Measurements from ENCODE around the gene CPHXL. TPM values are rescaled to one million over a fixed set of nuclear protein-coding genes. Genes with fewer than 3 reads are reported as not detected.

The CPHXL gene
- not detected for polyA plus RNA-seq (2013, experiment 1 of 2)
- not detected for polyA plus RNA-seq (2013, experiment 2 of 2)

- no peaks in the 10 kb centered on the region for H3K4me1 ChIP-seq (ENCODE audit: control insufficient read depth, low read depth, low read length)
- H3K27me3 ChIP-seq (ENCODE audit: insufficient read depth, low read length, poor library complexity): no peaks in the 10 kb centered on the region
- H3K4me3 ChIP-seq (ENCODE audit: low read length): no peak within 1 kb of the TSS
- H3K4ac ChIP-seq (ENCODE audit: low read depth, low read length): no peak within 1 kb of the TSS
- no peak within 1 kb of the TSS for H2BK15ac ChIP-seq (replicated peaks; ENCODE audit: low read depth)
- DNase-seq: no peak
- no peak within 1 kb of the TSS for H2BK120ac ChIP-seq (ENCODE audit: low read depth, low read length)
- no peak within 1 kb of the TSS for H3K56ac ChIP-seq (ENCODE audit: low read length)
- H3K36me3 ChIP-seq (ENCODE audit: control insufficient read depth, insufficient read depth, low read length): no peaks in the 10 kb centered on the region
- H2BK5ac ChIP-seq (ENCODE audit: low read length): no peak within 1 kb of the TSS
- no peaks in the 10 kb centered on the region for H3K79me1 ChIP-seq (ENCODE audit: low read length)
- H4K8ac ChIP-seq (ENCODE audit: low read depth, low read length): no peak within 1 kb of the TSS
- H3K79me2 ChIP-seq (ENCODE audit: control insufficient read depth, insufficient read depth, low read length): no peaks in the 10 kb centered on the region
- H3K4me2 ChIP-seq (ENCODE audit: low read length): no peak within 1 kb of the TSS
- no peak within 1 kb of the TSS for H3K9ac ChIP-seq (ENCODE audit: low read length)
- no peak within 1 kb of the TSS for H3K23ac ChIP-seq (ENCODE audit: low read length)
- no peak within 1 kb of the TSS for H3K27ac ChIP-seq (ENCODE audit: low read depth, low read length)
- WGBS (ENCODE audit: extremely low coverage, insufficient coverage, low lambda C conversion rate): no CpG with 5 or more reads among the region's 5 CpGs
- H2AK5ac ChIP-seq (ENCODE audit: low read length): no peak within 1 kb of the TSS
- no peak within 1 kb of the TSS for H4K5ac ChIP-seq (ENCODE audit: low read length)
- H3K18ac ChIP-seq (ENCODE audit: low read length): no peak within 1 kb of the TSS
These were observed at the start of gene CPHXL for GRCh38 chr16:75726390-75726789. Gene CPHXL, minus strand, starts transcription at chr16:75726490. Its CDS starts 48 bp downstream, at chr16:75726442.

- no peak overlapping the region for H3K4ac ChIP-seq (ENCODE audit: low read depth, low read length)
- no peak overlapping the region for H3K9ac ChIP-seq (ENCODE audit: low read length)
- no peaks in the 10 kb centered on the region for H3K36me3 ChIP-seq (ENCODE audit: control insufficient read depth, insufficient read depth, low read length)
- no peak overlapping the region for H2AK5ac ChIP-seq (ENCODE audit: low read length)
- no peak overlapping the region for H4K8ac ChIP-seq (ENCODE audit: low read depth, low read length)
- no peak overlapping the region for H3K56ac ChIP-seq (ENCODE audit: low read length)
- no CpG with 5 or more reads among the region's 1 CpG for WGBS (ENCODE audit: extremely low coverage, insufficient coverage, low lambda C conversion rate)
- H3K18ac ChIP-seq (ENCODE audit: low read length): no peak overlapping the region
- H3K4me2 ChIP-seq (ENCODE audit: low read length): no peak overlapping the region
- no peaks in the 10 kb centered on the region for H3K79me1 ChIP-seq (ENCODE audit: low read length)
- no peaks in the 10 kb centered on the region for H3K27me3 ChIP-seq (ENCODE audit: insufficient read depth, low read length, poor library complexity)
- no peak overlapping the region for H3K27ac ChIP-seq (ENCODE audit: low read depth, low read length)
- H2BK120ac ChIP-seq (ENCODE audit: low read depth, low read length): no peak overlapping the region
- H3K79me2 ChIP-seq (ENCODE audit: control insufficient read depth, insufficient read depth, low read length): no peaks in the 10 kb centered on the region
- H3K23ac ChIP-seq (ENCODE audit: low read length): no peak overlapping the region
- no peaks in the 10 kb centered on the region for H3K4me1 ChIP-seq (ENCODE audit: control insufficient read depth, low read depth, low read length)
- H2BK15ac ChIP-seq (replicated peaks; ENCODE audit: low read depth): no peak overlapping the region
- DNase-seq: no peak
- no peak overlapping the region for H4K5ac ChIP-seq (ENCODE audit: low read length)
- no peak overlapping the region for H3K4me3 ChIP-seq (ENCODE audit: low read length)
- H2BK5ac ChIP-seq (ENCODE audit: low read length): no peak overlapping the region
These were observed 47.9 kb upstream of the CPHXL start for GRCh38 chr16:75774197-75774596.

- Histone ChIP-seq H3K27me3 (ENCODE audit: insufficient read depth, low read length, poor library complexity) (no peaks in the 10 kb centered on the region), H2AK5ac (ENCODE audit: low read length) (no peak overlapping the region), H3K23ac (ENCODE audit: low read length) (no peak overlapping the region), H3K4me3 (ENCODE audit: low read length) (no peak overlapping the region), H2BK15ac (replicated peaks; ENCODE audit: low read depth) (no peak overlapping the region), H3K4ac (ENCODE audit: low read depth, low read length) (no peak overlapping the region), H3K27ac (ENCODE audit: low read depth, low read length) (no peak overlapping the region), H2BK120ac (ENCODE audit: low read depth, low read length) (no peak overlapping the region), H3K79me1 (ENCODE audit: low read length) (no peaks in the 10 kb centered on the region), H2BK5ac (ENCODE audit: low read length) (no peak overlapping the region), H3K4me1 (ENCODE audit: control insufficient read depth, low read depth, low read length) (no peaks in the 10 kb centered on the region), H4K8ac (ENCODE audit: low read depth, low read length) (no peak overlapping the region), H3K36me3 (ENCODE audit: control insufficient read depth, insufficient read depth, low read length) (no peaks in the 10 kb centered on the region), H3K18ac (ENCODE audit: low read length) (no peak overlapping the region), H3K79me2 (ENCODE audit: control insufficient read depth, insufficient read depth, low read length) (no peaks in the 10 kb centered on the region), H3K9ac (ENCODE audit: low read length) (no peak overlapping the region), H3K56ac (ENCODE audit: low read length) (no peak overlapping the region), H3K4me2 (ENCODE audit: low read length) (no peak overlapping the region), H4K5ac (ENCODE audit: low read length) (no peak overlapping the region)
- DNase-seq: no peak
These were observed 43.8 kb upstream of the CPHXL start for GRCh38 chr16:75770051-75770450.

- no peak overlapping the region for H3K4me3 ChIP-seq (ENCODE audit: low read length)
- no peak overlapping the region for H2BK120ac ChIP-seq (ENCODE audit: low read depth, low read length)
- no peak overlapping the region for H3K23ac ChIP-seq (ENCODE audit: low read length)
- H3K36me3 ChIP-seq (ENCODE audit: control insufficient read depth, insufficient read depth, low read length): no peaks in the 10 kb centered on the region
- H4K5ac ChIP-seq (ENCODE audit: low read length): no peak overlapping the region
- no peak overlapping the region for H2BK15ac ChIP-seq (replicated peaks; ENCODE audit: low read depth)
- H3K4me1 ChIP-seq (ENCODE audit: control insufficient read depth, low read depth, low read length): no peaks in the 10 kb centered on the region
- no peak overlapping the region for H3K18ac ChIP-seq (ENCODE audit: low read length)
- H3K79me1 ChIP-seq (ENCODE audit: low read length): no peaks in the 10 kb centered on the region
- WGBS (ENCODE audit: extremely low coverage, insufficient coverage, low lambda C conversion rate): no CpG with 5 or more reads among the region's 7 CpGs
- no peak overlapping the region for H3K56ac ChIP-seq (ENCODE audit: low read length)
- H3K4me2 ChIP-seq (ENCODE audit: low read length): no peak overlapping the region
- H3K79me2 ChIP-seq (ENCODE audit: control insufficient read depth, insufficient read depth, low read length): no peaks in the 10 kb centered on the region
- H2AK5ac ChIP-seq (ENCODE audit: low read length): no peak overlapping the region
- H3K4ac ChIP-seq (ENCODE audit: low read depth, low read length): no peak overlapping the region
- H3K27me3 ChIP-seq (ENCODE audit: insufficient read depth, low read length, poor library complexity): no peaks in the 10 kb centered on the region
- H3K9ac ChIP-seq (ENCODE audit: low read length): no peak overlapping the region
- H3K27ac ChIP-seq (ENCODE audit: low read depth, low read length): no peak overlapping the region
- H2BK5ac ChIP-seq (ENCODE audit: low read length): no peak overlapping the region
- peak; percentile 81 for DNase-seq
- H4K8ac ChIP-seq (ENCODE audit: low read depth, low read length): no peak overlapping the region
These were observed 38.0 kb upstream of the CPHXL start for GRCh38 chr16:75764154-75764768.

- H3K79me2 ChIP-seq (ENCODE audit: control insufficient read depth, insufficient read depth, low read length): no peaks in the 10 kb centered on the region
- no peak overlapping the region for H3K9ac ChIP-seq (ENCODE audit: low read length)
- no peak overlapping the region for H4K5ac ChIP-seq (ENCODE audit: low read length)
- no peak overlapping the region for H2BK15ac ChIP-seq (replicated peaks; ENCODE audit: low read depth)
- H3K27ac ChIP-seq (ENCODE audit: low read depth, low read length): no peak overlapping the region
- no peak overlapping the region for H2BK120ac ChIP-seq (ENCODE audit: low read depth, low read length)
- no peaks in the 10 kb centered on the region for H3K4me1 ChIP-seq (ENCODE audit: control insufficient read depth, low read depth, low read length)
- H3K56ac ChIP-seq (ENCODE audit: low read length): no peak overlapping the region
- no peak overlapping the region for H4K8ac ChIP-seq (ENCODE audit: low read depth, low read length)
- H3K79me1 ChIP-seq (ENCODE audit: low read length): no peaks in the 10 kb centered on the region
- no peak overlapping the region for H3K18ac ChIP-seq (ENCODE audit: low read length)
- no peaks in the 10 kb centered on the region for H3K27me3 ChIP-seq (ENCODE audit: insufficient read depth, low read length, poor library complexity)
- no peak overlapping the region for H3K23ac ChIP-seq (ENCODE audit: low read length)
- H3K36me3 ChIP-seq (ENCODE audit: control insufficient read depth, insufficient read depth, low read length): no peaks in the 10 kb centered on the region
- H2BK5ac ChIP-seq (ENCODE audit: low read length): no peak overlapping the region
- DNase-seq: no peak
- H3K4me2 ChIP-seq (ENCODE audit: low read length): no peak overlapping the region
- no CpG with 5 or more reads among the region's 3 CpGs for WGBS (ENCODE audit: extremely low coverage, insufficient coverage, low lambda C conversion rate)
- no peak overlapping the region for H3K4me3 ChIP-seq (ENCODE audit: low read length)
- H3K4ac ChIP-seq (ENCODE audit: low read depth, low read length): no peak overlapping the region
- H2AK5ac ChIP-seq (ENCODE audit: low read length): no peak overlapping the region
These were observed 36.9 kb upstream of the CPHXL start for GRCh38 chr16:75763204-75763603.

- Histone ChIP-seq H3K56ac (ENCODE audit: low read length) (no peak overlapping the region), H3K4ac (ENCODE audit: low read depth, low read length) (no peak overlapping the region), H3K9ac (ENCODE audit: low read length) (no peak overlapping the region), H3K27ac (ENCODE audit: low read depth, low read length) (no peak overlapping the region), H2BK120ac (ENCODE audit: low read depth, low read length) (no peak overlapping the region), H3K4me2 (ENCODE audit: low read length) (no peak overlapping the region), H3K36me3 (ENCODE audit: control insufficient read depth, insufficient read depth, low read length) (no peaks in the 10 kb centered on the region), H3K79me1 (ENCODE audit: low read length) (no peaks in the 10 kb centered on the region), H3K23ac (ENCODE audit: low read length) (no peak overlapping the region), H3K79me2 (ENCODE audit: control insufficient read depth, insufficient read depth, low read length) (no peaks in the 10 kb centered on the region), H4K8ac (ENCODE audit: low read depth, low read length) (no peak overlapping the region), H3K4me1 (ENCODE audit: control insufficient read depth, low read depth, low read length) (no peaks in the 10 kb centered on the region), H3K27me3 (ENCODE audit: insufficient read depth, low read length, poor library complexity) (no peaks in the 10 kb centered on the region), H2BK5ac (ENCODE audit: low read length) (no peak overlapping the region), H3K4me3 (ENCODE audit: low read length) (no peak overlapping the region), H2BK15ac (replicated peaks; ENCODE audit: low read depth) (no peak overlapping the region), H2AK5ac (ENCODE audit: low read length) (no peak overlapping the region), H4K5ac (ENCODE audit: low read length) (no peak overlapping the region), H3K18ac (ENCODE audit: low read length) (no peak overlapping the region)
- no peak for DNase-seq
- WGBS (ENCODE audit: extremely low coverage, insufficient coverage, low lambda C conversion rate): no CpG with 5 or more reads among the region's 2 CpGs
These were observed 36.5 kb upstream of the CPHXL start for GRCh38 chr16:75762746-75763145.

All from mesendoderm (in vitro differentiated cells).